GM21447 (cell line): Measurements from ENCODE around the gene ATXN1.
"Not testable (repeated sequence)": the region's sequence is repeated elsewhere in the genome, so short reads cannot be mapped to it uniquely, and the experiment has no call there.

Experiments
- ATAC-seq: cut with Tn5 transposase; IDR thresholded peaks from one replicate; pipeline ENCODE4 v1.9.1; 2021; ENCODE audit not compliant: unreplicated experiment

The ATXN1 gene

GRCh38 chr6:16760516-16761470, at the start of gene ATXN1:
Gene ATXN1 (minus strand): TSS chr6:16761460.
- no peak for ATAC-seq

GRCh38 chr6:16810411-16810810, 49.2 kb upstream of the ATXN1 start:
- no peak for ATAC-seq

GRCh38 chr6:16809753-16810358, 48.6 kb upstream of the ATXN1 start:
- no peak for ATAC-seq

- ATAC-seq, result no peak
Measured at GRCh38 chr6:16807956-16808355, 46.7 kb upstream of the ATXN1 start.

GRCh38 chr6:16806363-16806762, 45.1 kb upstream of the ATXN1 start:
- ATAC-seq, result no peak

GRCh38 chr6:16805243-16805950, 44.1 kb upstream of the ATXN1 start:
- ATAC-seq, result no peak

- no peak for ATAC-seq
Measured at GRCh38 chr6:16804546-16805242, 43.4 kb upstream of the ATXN1 start.

GRCh38 chr6:16803294-16804200, 42.3 kb upstream of the ATXN1 start:
- no peak for ATAC-seq

GRCh38 chr6:16802071-16802470, 40.8 kb upstream of the ATXN1 start:
- no peak for ATAC-seq

GRCh38 chr6:16800942-16801341, 39.7 kb upstream of the ATXN1 start:
- no peak for ATAC-seq

- ATAC-seq, result no peak
Measured at GRCh38 chr6:16800341-16800740, 39.1 kb upstream of the ATXN1 start.

- ATAC-seq, result no peak
Measured at GRCh38 chr6:16799279-16800193, 38.3 kb upstream of the ATXN1 start.

- ATAC-seq, result no peak
Measured at GRCh38 chr6:16793828-16794412, 32.7 kb upstream of the ATXN1 start.

GRCh38 chr6:16789329-16790038, 28.2 kb upstream of the ATXN1 start:
- ATAC-seq, result no peak

- ATAC-seq, result no peak
Measured at GRCh38 chr6:16787128-16787682, 25.9 kb upstream of the ATXN1 start.

- no peak for ATAC-seq
Measured at GRCh38 chr6:16785496-16785895, 24.2 kb upstream of the ATXN1 start.

GRCh38 chr6:16784957-16785356, 23.7 kb upstream of the ATXN1 start:
- ATAC-seq, result not testable (repeated sequence)
